Gastroesophageal sphincter (tissue), 4 donors: ENCODE data around the gene FAT1. TPM values are rescaled to one million over a fixed set of nuclear protein-coding genes. Genes with fewer than 3 reads are reported as not detected.

Experiments
- ATAC-seq: fragments of 150-250 bp; one replicate; pipeline ENCODE4 v1.9.1; 2016; ENCODE audit warnings: mild to moderate bottlenecking, moderate library complexity
- H3K27ac ChIP-seq, 4 donors: fragments of 200-600 bp; sonication (generic) in 3 of 4; 1 replicate in 3 of 4; 2 replicates in 1 of 4; pipeline ENCODE4 v1.5.1; 2016 to 2019
- H3K27me3 ChIP-seq: fragments of 200-600 bp; sonication (generic); one replicate; pipeline ENCODE4 v1.5.1; 2019
- H3K36me3 ChIP-seq, 2 donors: fragments of 200-600 bp; sonication (generic); one replicate each; pipeline ENCODE4 v1.5.1; 2019; ENCODE audit warnings: control low read depth in 1 of 2
- H3K4me1 ChIP-seq, 3 donors: fragments of 200-600 bp; sonication (generic); 1 replicate in 2 of 3; 2 replicates in 1 of 3; pipeline ENCODE4 v1.5.1; 2016 to 2019; ENCODE audit warnings: control low read depth in 2 of 3
- H3K4me3 ChIP-seq, 2 donors: fragments of 200-600 bp; sonication (generic); one replicate each; pipeline ENCODE4 v1.5.1; 2019; ENCODE audit warnings: mild to moderate bottlenecking in 1 of 2, moderate library complexity in 1 of 2
- H3K9me3 ChIP-seq, 3 donors: fragments of 200-600 bp; sonication (generic); one replicate each; pipeline ENCODE4 v1.5.1; 2017 to 2019; ENCODE audit warnings: control low read depth in 2 of 3
- EP300 ChIP-seq: sonication (generic); formaldehyde crosslinking; IDR thresholded peaks from one replicate; pipeline ENCODE4 v1.6.1; 2017; ENCODE audit warnings: antibody characterized with exemption, mild to moderate bottlenecking
- POLR2A ChIP-seq, 2 donors: fragments of 450-650 bp; IDR thresholded peaks; one replicate each; pipeline ENCODE4 v1.6.1; 2017; ENCODE audit warnings: antibody characterized with exemption in 2 of 2, mild to moderate bottlenecking in 2 of 2, moderate library complexity in 1 of 2
- POLR2AphosphoS5 ChIP-seq: sonication (generic); formaldehyde crosslinking; IDR thresholded peaks from one replicate; pipeline ENCODE4 v1.6.1; 2017; ENCODE audit warnings: antibody characterized with exemption
- WGBS, 2 donors: methylation state at CpG; one replicate each; pipeline ENCODE4 v1.1.5; 2018; ENCODE audit warnings: low coverage in 1 of 2; 5-methylcytosine and 5-hydroxymethylcytosine counted together
- total RNA-seq, 4 donors: library from RNA; depleted of rRNA; stranded (reverse); fragments of >200 nt; gene quantifications; one replicate each; pipeline ENCODE4 v1.1.0, GENCODE V29; 2016
- TF ChIP-seq, protein P1 (sequence below), 4 experiments: fragments of 200-600 bp in 2 of 4; fragments of 450-650 bp in 2 of 4; sonication (generic) in 1 of 4; IDR thresholded peaks; one replicate each; pipeline ENCODE4 v1.5.1; 2017 to 2019; ENCODE audit warnings: antibody characterized with exemption in 4 of 4, mild to moderate bottlenecking in 2 of 4, moderate library complexity in 2 of 4

FAT1 gene
- total RNA-seq, 4 donors from 2014 or later = 84.4 to 279 (median 154) TPM

DNA sequence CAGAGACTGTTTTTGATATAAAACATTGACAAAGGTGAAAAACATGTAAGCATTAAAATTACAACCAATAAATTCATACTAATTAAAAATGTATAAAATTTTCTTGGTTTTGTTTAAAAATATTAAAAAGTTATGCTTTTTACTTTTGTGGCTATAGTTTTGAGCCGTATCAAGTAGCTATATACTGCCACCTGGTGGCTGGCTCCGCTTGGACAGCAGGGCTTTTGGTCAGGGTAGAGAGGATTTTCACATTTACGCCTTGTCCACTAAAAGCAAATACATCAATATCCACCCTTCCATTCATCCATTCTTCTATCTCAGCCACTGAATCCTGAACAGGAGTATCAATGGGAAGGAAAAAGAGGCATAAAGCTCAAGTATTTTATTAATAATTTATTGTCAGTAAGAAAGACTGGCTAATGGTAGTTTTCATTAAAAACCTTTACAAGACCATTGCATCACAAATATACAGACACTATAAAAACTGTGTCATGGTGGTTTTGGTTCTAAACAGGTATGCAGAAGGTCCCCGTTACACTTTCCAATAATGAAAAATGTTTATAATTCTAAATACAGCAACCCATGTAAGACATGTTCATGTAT, 136.1 kb downstream of the FAT1 start:
- peak; percentile 58 for ATAC-seq
- WGBS, 2 donors = 21 to 25% methylated on average over 4 of the region's 4 CpGs
- Histone ChIP-seq H3K27me3 (no peaks in the 10 kb centered on the region), H3K27ac (no peak overlapping the region), H3K4me3 (no peak overlapping the region), H3K4me1 (peaks cover 0 to 3% (median 0%) of the 10 kb centered on the region in 3 donors), H3K36me3 (peaks cover 0 to 40% of the 10 kb centered on the region in 2 donors), H3K9me3 (no peaks in the 10 kb centered on the region)
- TF ChIP-seq EP300 (no peak), POLR2AphosphoS5 (no peak), POLR2A (IDR thresholded peaks at IDR 0.05) (no peak)
- TF ChIP-seq, protein P1, sequence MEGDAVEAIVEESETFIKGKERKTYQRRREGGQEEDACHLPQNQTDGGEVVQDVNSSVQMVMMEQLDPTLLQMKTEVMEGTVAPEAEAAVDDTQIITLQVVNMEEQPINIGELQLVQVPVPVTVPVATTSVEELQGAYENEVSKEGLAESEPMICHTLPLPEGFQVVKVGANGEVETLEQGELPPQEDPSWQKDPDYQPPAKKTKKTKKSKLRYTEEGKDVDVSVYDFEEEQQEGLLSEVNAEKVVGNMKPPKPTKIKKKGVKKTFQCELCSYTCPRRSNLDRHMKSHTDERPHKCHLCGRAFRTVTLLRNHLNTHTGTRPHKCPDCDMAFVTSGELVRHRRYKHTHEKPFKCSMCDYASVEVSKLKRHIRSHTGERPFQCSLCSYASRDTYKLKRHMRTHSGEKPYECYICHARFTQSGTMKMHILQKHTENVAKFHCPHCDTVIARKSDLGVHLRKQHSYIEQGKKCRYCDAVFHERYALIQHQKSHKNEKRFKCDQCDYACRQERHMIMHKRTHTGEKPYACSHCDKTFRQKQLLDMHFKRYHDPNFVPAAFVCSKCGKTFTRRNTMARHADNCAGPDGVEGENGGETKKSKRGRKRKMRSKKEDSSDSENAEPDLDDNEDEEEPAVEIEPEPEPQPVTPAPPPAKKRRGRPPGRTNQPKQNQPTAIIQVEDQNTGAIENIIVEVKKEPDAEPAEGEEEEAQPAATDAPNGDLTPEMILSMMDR (IDR thresholded peaks at IDR 0.05) = peak; percentile 69 to 91 (median 80)

DNA sequence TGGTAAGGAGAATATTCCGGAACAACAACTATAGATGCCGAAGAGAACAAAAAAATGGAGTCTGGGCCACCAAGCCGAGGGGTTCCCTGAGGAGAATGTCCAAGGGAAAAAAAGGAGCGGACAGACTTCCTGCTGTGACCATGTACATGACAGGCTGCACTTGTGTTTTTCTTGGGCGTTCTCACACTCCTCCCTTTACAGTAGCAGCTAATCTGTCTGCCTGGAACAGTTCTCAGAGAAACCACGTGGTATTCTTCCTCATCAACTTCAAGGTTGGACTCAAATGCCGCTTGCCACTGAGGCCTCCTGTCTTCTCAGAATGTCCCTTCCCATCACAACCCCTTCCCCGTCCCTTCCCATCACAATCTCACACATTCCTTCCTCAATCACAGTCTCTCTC, 137.5 kb downstream of the FAT1 start:
- Histone ChIP-seq H3K27me3 (no peaks in the 10 kb centered on the region), H3K4me3 (no peak overlapping the region), H3K27ac (no peak overlapping the region), H3K36me3 (peaks cover 0 to 40% of the 10 kb centered on the region in 2 donors), H3K9me3 (peaks cover 0 to 4% (median 0%) of the 10 kb centered on the region in 3 donors), H3K4me1 (peaks cover 0 to 3% (median 0%) of the 10 kb centered on the region in 3 donors)
- 57 to 76% methylated on average over 8 of the region's 8 CpGs for WGBS, 2 donors
- TF ChIP-seq, protein P1 (IDR thresholded peaks at IDR 0.05) = no peak
- TF ChIP-seq POLR2AphosphoS5 (no peak), EP300 (no peak), POLR2A (IDR thresholded peaks at IDR 0.05) (no peak)
- ATAC-seq = no peak

DNA sequence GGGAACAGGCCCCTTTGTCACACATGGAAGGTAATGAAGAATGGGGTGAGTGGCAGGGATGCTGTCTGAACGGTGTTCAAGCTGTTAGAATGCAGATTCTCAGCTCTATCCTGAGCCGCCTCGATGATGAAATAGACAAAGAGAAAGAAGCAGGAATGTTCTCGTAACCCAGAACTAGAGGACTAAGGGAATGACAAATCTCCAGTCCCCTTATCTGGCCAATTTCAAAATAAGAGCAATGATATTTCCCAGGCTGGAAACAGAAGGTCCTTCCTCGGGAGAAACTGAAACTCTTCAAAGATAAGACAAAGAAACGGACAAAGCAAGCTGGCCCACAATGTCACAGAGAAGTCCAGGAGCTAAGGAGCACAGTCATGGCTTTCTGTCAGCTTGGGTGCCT, 138.7 kb downstream of the FAT1 start:
- no peak overlapping the region for H3K27ac ChIP-seq
- ATAC-seq = no peak
- TF ChIP-seq POLR2AphosphoS5 = no peak
- TF ChIP-seq EP300 = no peak
- TF ChIP-seq, protein P1 (IDR thresholded peaks at IDR 0.05) = no peak
- no peak for TF ChIP-seq POLR2A (IDR thresholded peaks at IDR 0.05)
- peaks cover 0 to 4% (median 0%) of the 10 kb centered on the region in 3 donors for H3K9me3 ChIP-seq
- H3K36me3 ChIP-seq = peaks cover 0 to 34% of the 10 kb centered on the region in 2 donors
- no peaks in the 10 kb centered on the region for H3K27me3 ChIP-seq
- WGBS, 2 donors = 29 to 58% methylated on average over 1 to 6 of the region's 6 CpGs
- H3K4me3 ChIP-seq = no peak overlapping the region
- H3K4me1 ChIP-seq = peaks cover 0 to 3% (median 0%) of the 10 kb centered on the region in 3 donors

DNA sequence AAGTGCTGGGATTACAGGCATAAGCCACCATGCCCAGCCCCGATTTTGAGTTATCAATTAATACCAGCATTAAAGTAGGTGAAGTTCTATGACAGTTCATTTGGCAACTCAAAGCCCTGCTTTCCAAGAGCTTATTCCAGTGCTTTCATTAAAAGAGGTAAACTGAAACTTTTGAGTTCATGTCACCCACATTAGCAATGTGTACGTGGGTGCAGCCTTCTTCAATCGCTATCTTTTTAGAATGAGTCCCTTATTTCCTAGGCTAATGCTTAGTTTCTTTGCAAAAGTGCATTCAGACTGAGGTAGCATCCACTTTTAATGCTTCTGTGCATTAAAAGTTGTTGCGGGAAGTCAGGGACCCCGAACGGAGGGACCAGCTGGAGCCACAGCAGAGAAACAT, 142.2 kb downstream of the FAT1 start:
- no peak for ATAC-seq
- peaks cover 0 to 4% (median 0%) of the 10 kb centered on the region in 3 donors for H3K9me3 ChIP-seq
- TF ChIP-seq, protein P1 (IDR thresholded peaks at IDR 0.05) = no peak
- no peak for TF ChIP-seq POLR2A (IDR thresholded peaks at IDR 0.05)
- TF ChIP-seq POLR2AphosphoS5 = no peak
- no peak for TF ChIP-seq EP300
- H3K4me1 ChIP-seq = peaks cover 0 to 3% (median 0%) of the 10 kb centered on the region in 3 donors
- H3K27ac ChIP-seq = no peak overlapping the region
- 79 to 100% methylated on average over 5 to 6 of the region's 6 CpGs for WGBS, 2 donors
- peaks cover 0 to 15% of the 10 kb centered on the region in 2 donors for H3K36me3 ChIP-seq
- H3K4me3 ChIP-seq = no peak overlapping the region
- no peaks in the 10 kb centered on the region for H3K27me3 ChIP-seq

DNA sequence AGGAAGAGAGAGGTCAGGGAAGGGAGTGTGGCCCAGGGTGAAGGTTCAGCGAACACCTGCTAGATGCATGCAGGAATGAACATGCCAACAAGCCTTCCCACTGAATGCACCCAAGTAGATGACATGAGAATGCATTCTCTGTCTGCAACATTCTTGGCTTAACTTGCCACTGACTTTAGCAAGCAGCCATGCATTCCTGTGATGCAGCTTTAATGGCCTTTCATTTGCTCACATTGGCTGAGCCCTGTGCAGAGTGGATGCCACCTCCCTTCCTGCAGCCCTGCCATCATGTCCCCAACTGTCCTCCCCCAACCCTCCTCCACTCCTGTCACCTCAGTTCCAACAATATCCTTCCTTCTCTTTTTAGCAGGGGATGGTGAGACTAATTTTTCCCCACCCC, 143.0 kb downstream of the FAT1 start:
- Histone ChIP-seq H3K4me3 (no peak overlapping the region), H3K27me3 (no peaks in the 10 kb centered on the region), H3K36me3 (peaks cover 0 to 15% of the 10 kb centered on the region in 2 donors), H3K4me1 (no peaks in the 10 kb centered on the region), H3K27ac (no peak overlapping the region), H3K9me3 (peaks cover 0 to 4% (median 0%) of the 10 kb centered on the region in 3 donors)
- WGBS, 2 donors = 100% methylated on average over 1 of the region's 1 CpG
- TF ChIP-seq POLR2A (IDR thresholded peaks at IDR 0.05) (no peak), EP300 (no peak), POLR2AphosphoS5 (no peak)
- TF ChIP-seq, protein P1 (IDR thresholded peaks at IDR 0.05) = no peak
- ATAC-seq = no peak
